D721Med (cell line): ENCODE measurements around the gene ADAM33.

Experiments used
- DNase-seq: peaks from one replicate; pipeline ENCODE4 v3.0.0; 2011; ENCODE audit warnings: low spot score; ENCODE audit not compliant: insufficient read length
- FAIRE-seq: peaks from 2 replicates; lab custom pipeline; 2011; peaks lifted over from hg19 to GRCh38; lab: Jason Lieb, UNC
- TF ChIP-seq, protein P1 (sequence below): IDR thresholded peaks from 2 replicates; pipeline ENCODE4 v1.5.1; 2012; ENCODE audit warnings: mild to moderate bottlenecking, control low read depth; ENCODE audit not compliant: insufficient read depth; ENCODE audit errors: missing control alignments

Gene ADAM33

DNA sequence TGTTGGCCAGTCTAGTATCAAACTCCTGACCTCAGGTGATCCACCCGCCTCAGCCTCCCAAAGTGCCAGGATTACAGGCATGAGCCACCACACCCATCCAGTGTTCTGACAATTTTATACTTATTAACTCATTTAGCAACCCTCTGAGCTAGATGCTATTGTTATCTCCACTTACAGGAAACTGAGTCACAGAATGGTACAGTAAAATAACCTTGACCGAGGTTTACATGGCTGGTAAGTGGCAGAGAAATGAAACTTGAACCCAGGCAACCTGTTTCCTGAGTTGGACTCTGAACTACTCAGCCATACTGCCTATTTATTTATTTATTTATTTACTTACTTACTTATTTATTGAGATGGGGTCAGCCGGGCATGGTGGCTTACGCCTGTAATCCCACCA is 37.2 kb upstream of the ADAM33 start:
- TF ChIP-seq, protein P1, sequence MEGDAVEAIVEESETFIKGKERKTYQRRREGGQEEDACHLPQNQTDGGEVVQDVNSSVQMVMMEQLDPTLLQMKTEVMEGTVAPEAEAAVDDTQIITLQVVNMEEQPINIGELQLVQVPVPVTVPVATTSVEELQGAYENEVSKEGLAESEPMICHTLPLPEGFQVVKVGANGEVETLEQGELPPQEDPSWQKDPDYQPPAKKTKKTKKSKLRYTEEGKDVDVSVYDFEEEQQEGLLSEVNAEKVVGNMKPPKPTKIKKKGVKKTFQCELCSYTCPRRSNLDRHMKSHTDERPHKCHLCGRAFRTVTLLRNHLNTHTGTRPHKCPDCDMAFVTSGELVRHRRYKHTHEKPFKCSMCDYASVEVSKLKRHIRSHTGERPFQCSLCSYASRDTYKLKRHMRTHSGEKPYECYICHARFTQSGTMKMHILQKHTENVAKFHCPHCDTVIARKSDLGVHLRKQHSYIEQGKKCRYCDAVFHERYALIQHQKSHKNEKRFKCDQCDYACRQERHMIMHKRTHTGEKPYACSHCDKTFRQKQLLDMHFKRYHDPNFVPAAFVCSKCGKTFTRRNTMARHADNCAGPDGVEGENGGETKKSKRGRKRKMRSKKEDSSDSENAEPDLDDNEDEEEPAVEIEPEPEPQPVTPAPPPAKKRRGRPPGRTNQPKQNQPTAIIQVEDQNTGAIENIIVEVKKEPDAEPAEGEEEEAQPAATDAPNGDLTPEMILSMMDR, result no peak
- DNase-seq (no peak), FAIRE-seq (no peak)

- FAIRE-seq, result no peak
- no peak for DNase-seq
- TF ChIP-seq, protein P1, result peak; percentile 55
Measured at GRCh38 chr20:3716195-3716834, 34.5 kb upstream of the ADAM33 start.

GRCh38 chr20:3714092-3714491 is 32.3 kb upstream of the ADAM33 start:
- FAIRE-seq (no peak), DNase-seq (no peak)
- TF ChIP-seq, protein P1, result no peak

- no peak for DNase-seq
- FAIRE-seq, result no peak
Measured at GRCh38 chr20:3712279-3712873, 30.6 kb upstream of the ADAM33 start, which contains the start of gene SIGLEC1. Gene SIGLEC1, minus strand, starts transcription at chr20:3712600. Its CDS starts 5,472 bp downstream, at chr20:3707128.

GRCh38 chr20:3711484-3711941 is 29.7 kb upstream of the ADAM33 start:
- TF ChIP-seq, protein P1, result no peak
- FAIRE-seq, result no peak
- no peak for DNase-seq

More at GRCh38 chr20:3712279-3712873, 30.6 kb upstream of the ADAM33 start, which contains the start of gene SIGLEC1:
- TF ChIP-seq, protein P1, result no peak

GRCh38 chr20:3710703-3711483 is 29.1 kb upstream of the ADAM33 start:
- FAIRE-seq, result no peak
- DNase-seq, result peak; percentile 42
- TF ChIP-seq, protein P1, result peak; percentile 66
